ENCODE results near the gene PI4K2A. TPM values are rescaled to one million over a fixed set of nuclear protein-coding genes. Genes with fewer than 3 reads are reported as not detected.
"Not testable (repeated sequence)": the region's sequence is repeated elsewhere in the genome, so short reads cannot be mapped to it uniquely, and the experiment has no call there.

The PI4K2A gene
- total RNA-seq, 2 experiments from 2014 or later: 8.5 to 8.9 TPM

- POLR2A ChIA-PET: no interaction called here
- ATAC-seq: no peak
Observed at GRCh38 chr10:97675222-97675621, 34.8 kb downstream of the PI4K2A start.

GRCh38 chr10:97676770-97677581 lies 36.5 kb downstream of the PI4K2A start:
- peaks cover 5% of the 10 kb centered on the region for H3K4me1 Mint-ChIP-seq
- ATAC-seq: peak; percentile 84
- peak; percentile 64 for DNase-seq
- no peak overlapping the region for H3K27ac Mint-ChIP-seq
- intact Hi-C loops (cut with DNase I, micrococcal nuclease): loop anchor here (1.0 kb wide), 1 partner anchor 54 kb away; no protein-coding TSS in a partner anchor
- POLR2A ChIA-PET: no interaction called here
- no peak overlapping the region for H3K4me3 Mint-ChIP-seq
- peaks cover 12% of the 10 kb centered on the region for H3K36me3 Mint-ChIP-seq (ENCODE audit: low read depth)
- no peaks in the 10 kb centered on the region for H3K27me3 Mint-ChIP-seq
- no peaks in the 10 kb centered on the region for H3K9me3 Mint-ChIP-seq (ENCODE audit: low read depth)
- CTCF ChIA-PET: interaction anchor here (0.7 to 4.0 kb wide), 15 partner anchors 9 to 369 kb away, joined by 3 to 28 read pairs (median 4); partner anchors contain the start of genes AVPI1 and ZFYVE27

More at GRCh38 chr10:97675222-97675621, 34.8 kb downstream of the PI4K2A start:
- peaks cover 5% of the 10 kb centered on the region for H3K4me1 Mint-ChIP-seq
- CTCF ChIA-PET: interaction anchor here (0.6 to 4.0 kb wide), 8 partner anchors 8 to 805 kb away, joined by 3 to 15 read pairs (median 6); partner anchors contain the start of gene AVPI1
- no peaks in the 10 kb centered on the region for H3K9me3 Mint-ChIP-seq (ENCODE audit: low read depth)
- intact Hi-C loops (cut with DNase I, micrococcal nuclease): no loop called here
- H3K27me3 Mint-ChIP-seq: no peaks in the 10 kb centered on the region
- H3K4me3 Mint-ChIP-seq: no peak overlapping the region
- H3K27ac Mint-ChIP-seq: no peak overlapping the region
- no peak for DNase-seq
- H3K36me3 Mint-ChIP-seq (ENCODE audit: low read depth): peaks cover 12% of the 10 kb centered on the region

- no peaks in the 10 kb centered on the region for H3K27me3 Mint-ChIP-seq
- no peak overlapping the region for H3K27ac Mint-ChIP-seq
- no peaks in the 10 kb centered on the region for H3K9me3 Mint-ChIP-seq (ENCODE audit: low read depth)
- intact Hi-C loops (cut with DNase I, micrococcal nuclease): no loop called here
- CTCF ChIA-PET: interaction anchor here (0.5 to 3.5 kb wide), 6 partner anchors 17 to 215 kb away, joined by 3 to 15 read pairs (median 4); no protein-coding TSS in a partner anchor
- no peaks in the 10 kb centered on the region for H3K36me3 Mint-ChIP-seq (ENCODE audit: low read depth)
- no peak overlapping the region for H3K4me3 Mint-ChIP-seq
- no peaks in the 10 kb centered on the region for H3K4me1 Mint-ChIP-seq
- POLR2A ChIA-PET: no interaction called here
- no peak for ATAC-seq
- DNase-seq: no peak
Observed at GRCh38 chr10:97679594-97679993, 39.1 kb downstream of the PI4K2A start.

- Mint-ChIP-seq H3K27me3 (no peaks in the 10 kb centered on the region), H3K4me3 (no peak overlapping the region), H3K27ac (no peak overlapping the region)
Observed at GRCh38 chr10:97682042-97682441, 41.6 kb downstream of the PI4K2A start.

GRCh38 chr10:97683556-97684367 lies 43.3 kb downstream of the PI4K2A start:
- intact Hi-C loops (cut with DNase I, micrococcal nuclease): no loop called here

More at GRCh38 chr10:97682042-97682441, 41.6 kb downstream of the PI4K2A start:
- CTCF ChIA-PET: interaction anchor here (0.5 to 3.2 kb wide), 5 partner anchors 20 to 187 kb away, joined by 3 to 18 read pairs (median 4); partner anchors contain the start of gene ANKRD2
- POLR2A ChIA-PET: no interaction called here
- peaks cover 7% of the 10 kb centered on the region for H3K4me1 Mint-ChIP-seq
- intact Hi-C loops (cut with DNase I, micrococcal nuclease): no loop called here
- no peak for ATAC-seq
- no peaks in the 10 kb centered on the region for H3K9me3 Mint-ChIP-seq (ENCODE audit: low read depth)
- DNase-seq: no peak
- H3K36me3 Mint-ChIP-seq (ENCODE audit: low read depth): no peaks in the 10 kb centered on the region

GRCh38 chr10:97684368-97684713 lies 43.9 kb downstream of the PI4K2A start:
- intact Hi-C loops (cut with DNase I, micrococcal nuclease); DNase-seq; H3K9me3 Mint-ChIP-seq (ENCODE audit: low read depth); ATAC-seq; H3K4me3 Mint-ChIP-seq; H3K27me3 Mint-ChIP-seq; H3K27ac Mint-ChIP-seq; POLR2A ChIA-PET; H3K36me3 Mint-ChIP-seq (ENCODE audit: low read depth): not testable (repeated sequence)
- CTCF ChIA-PET: interaction anchor here (0.6 to 3.2 kb wide), 5 partner anchors 10 to 82 kb away, joined by 3 to 18 read pairs (median 5); no protein-coding TSS in a partner anchor
- peaks cover 17% of the 10 kb centered on the region for H3K4me1 Mint-ChIP-seq

More at GRCh38 chr10:97683556-97684367, 43.3 kb downstream of the PI4K2A start:
- Mint-ChIP-seq H3K27me3 (no peaks in the 10 kb centered on the region), H3K4me1 (peaks cover 17% of the 10 kb centered on the region), H3K36me3 (ENCODE audit: low read depth) (no peaks in the 10 kb centered on the region), H3K4me3 (no peak overlapping the region), H3K9me3 (ENCODE audit: low read depth) (no peaks in the 10 kb centered on the region), H3K27ac (no peak overlapping the region)
- POLR2A ChIA-PET: no interaction called here
- ATAC-seq (no peak), DNase-seq (no peak)
- CTCF ChIA-PET: interaction anchor here (0.6 to 3.2 kb wide), 9 partner anchors 9 to 296 kb away, joined by 3 to 18 read pairs (median 3); no protein-coding TSS in a partner anchor

GRCh38 chr10:97684866-97685394 lies 44.5 kb downstream of the PI4K2A start:
- H3K27ac Mint-ChIP-seq: no peak overlapping the region
- H3K4me3 Mint-ChIP-seq: no peak overlapping the region
- ChIA-PET POLR2A (no interaction called here), CTCF (interaction anchor here (1.3 to 3.2 kb wide), 2 partner anchors 17 to 39 kb away, joined by 4 to 18 read pairs; no protein-coding TSS in a partner anchor)
- intact Hi-C loops (cut with DNase I, micrococcal nuclease): loop anchor here in 1 of 2 experiments (5.0 kb wide), 1 partner anchor 452 kb away; no protein-coding TSS in a partner anchor
- H3K4me1 Mint-ChIP-seq: peaks cover 17% of the 10 kb centered on the region
- no peaks in the 10 kb centered on the region for H3K9me3 Mint-ChIP-seq (ENCODE audit: low read depth)
- ATAC-seq: no peak
- no peak for DNase-seq
- H3K36me3 Mint-ChIP-seq (ENCODE audit: low read depth): no peaks in the 10 kb centered on the region
- H3K27me3 Mint-ChIP-seq: no peaks in the 10 kb centered on the region

- ChIA-PET POLR2A (interaction anchor here (1.0 kb wide), 1 partner anchor 78 kb away, joined by 5 read pairs; no protein-coding TSS in a partner anchor), CTCF (interaction anchor here (1.0 to 2.6 kb wide), 10 partner anchors 8 to 183 kb away, joined by 4 to 28 read pairs (median 6); partner anchors contain the start of gene ZFYVE27)
- Mint-ChIP-seq H3K4me1 (peaks cover 17% of the 10 kb centered on the region), H3K36me3 (ENCODE audit: low read depth) (no peaks in the 10 kb centered on the region), H3K9me3 (ENCODE audit: low read depth) (no peaks in the 10 kb centered on the region), H3K27ac (no peak overlapping the region), H3K4me3 (no peak overlapping the region), H3K27me3 (no peaks in the 10 kb centered on the region)
- ATAC-seq (no peak), DNase-seq (no peak)
- intact Hi-C loops (cut with DNase I, micrococcal nuclease): loop anchor here in 1 of 2 experiments (5.0 kb wide), 1 partner anchor 452 kb away; no protein-coding TSS in a partner anchor
Observed at GRCh38 chr10:97685395-97685958, 45.0 kb downstream of the PI4K2A start.

- Mint-ChIP-seq H3K4me1 (peaks cover 17% of the 10 kb centered on the region), H3K27ac (no peak overlapping the region), H3K36me3 (ENCODE audit: low read depth) (no peaks in the 10 kb centered on the region), H3K9me3 (ENCODE audit: low read depth) (no peaks in the 10 kb centered on the region), H3K27me3 (no peaks in the 10 kb centered on the region), H3K4me3 (peak overlapping the region; percentile 76)
- POLR2A ChIA-PET: interaction anchor here (0.6 to 1.4 kb wide), 7 partner anchors 15 to 743 kb away, joined by 3 to 8 read pairs (median 4); partner anchors contain the start of genes MARVELD1, UBTD1 and ZFYVE27
- CTCF ChIA-PET: interaction anchor here (0.6 to 4.4 kb wide), 24 partner anchors 9 to 433 kb away, joined by 3 to 28 read pairs (median 5); partner anchors contain the start of genes MARVELD1 and ZFYVE27
- intact Hi-C loops (cut with DNase I, micrococcal nuclease): loop anchor here (2.0 to 5.0 kb wide), 2 partner anchors 188 to 451 kb away; partner anchors contain the start of genes MMS19 (in 1 of the 2) and UBTD1 (in 1 of the 2)
- DNase-seq (peak; percentile 33), ATAC-seq (peak; percentile 25)
Observed at GRCh38 chr10:97686301-97686961, 46.0 kb downstream of the PI4K2A start.

Measured in activated CD4-positive, alpha-beta T cell treated with anti-CD3 and anti-CD28 coated beads for 36 hours (primary cell).